Activated CD8-positive, alpha-beta memory T cell treated with anti-CD3 and anti-CD28 coated beads, Interleukin-2, amount 50 U/mL, for 1 hour (primary cell): Measurements from ENCODE around the gene MGST2.
"Not testable (repeated sequence)": the region's sequence is repeated elsewhere in the genome, so short reads cannot be mapped to it uniquely, and the experiment has no call there.

Experiments used
- DNase-seq: peaks from one replicate; pipeline ENCODE4 v3.0.0-alpha.2; 2020; ENCODE audit errors: extremely low read depth

Gene MGST2

GRCh38 chr4:139665690-139666529 is at the start of gene MGST2:
Gene MGST2, plus strand, starts transcription at chr4:139665819. Its CDS starts 201 bp downstream, at chr4:139666020.
- DNase-seq = no peak

- DNase-seq = no peak
Measured at GRCh38 chr4:139617702-139618490, 47.7 kb upstream of the MGST2 start.

GRCh38 chr4:139619644-139620043 is 46.0 kb upstream of the MGST2 start:
- DNase-seq = no peak

- no peak for DNase-seq
Measured at GRCh38 chr4:139622901-139623381, 42.7 kb upstream of the MGST2 start.

- DNase-seq = no peak
Measured at GRCh38 chr4:139624441-139625092, 41.1 kb upstream of the MGST2 start.

GRCh38 chr4:139625093-139625455 is 40.5 kb upstream of the MGST2 start:
- DNase-seq = no peak

GRCh38 chr4:139625482-139625881 is 40.1 kb upstream of the MGST2 start:
- no peak for DNase-seq

GRCh38 chr4:139628184-139629012 is 37.2 kb upstream of the MGST2 start:
- no peak for DNase-seq

- no peak for DNase-seq
Measured at GRCh38 chr4:139629436-139630125, 36.0 kb upstream of the MGST2 start.

- no peak for DNase-seq
Measured at GRCh38 chr4:139630126-139630495, 35.5 kb upstream of the MGST2 start.

- no peak for DNase-seq
Measured at GRCh38 chr4:139630991-139631390, 34.6 kb upstream of the MGST2 start.

- DNase-seq = no peak
Measured at GRCh38 chr4:139631791-139632190, 33.8 kb upstream of the MGST2 start.

- not testable (repeated sequence) for DNase-seq
Measured at GRCh38 chr4:139632739-139633138, 32.9 kb upstream of the MGST2 start.

- no peak for DNase-seq
Measured at GRCh38 chr4:139633195-139633594, 32.4 kb upstream of the MGST2 start.

- DNase-seq = no peak
Measured at GRCh38 chr4:139633661-139634060, 32.0 kb upstream of the MGST2 start.

GRCh38 chr4:139635966-139636365 is 29.7 kb upstream of the MGST2 start:
- DNase-seq = no peak

GRCh38 chr4:139638306-139638705 is 27.3 kb upstream of the MGST2 start:
- not testable (repeated sequence) for DNase-seq

GRCh38 chr4:139639654-139640053 is 26.0 kb upstream of the MGST2 start:
- no peak for DNase-seq

GRCh38 chr4:139641218-139641617 is 24.4 kb upstream of the MGST2 start:
- DNase-seq = no peak

GRCh38 chr4:139642364-139642763 is 23.3 kb upstream of the MGST2 start:
- no peak for DNase-seq
